IMR-90 (cell line): Measurements from ENCODE around the gene KIR2DL4. TPM values are rescaled to one million over a fixed set of nuclear protein-coding genes. Genes with fewer than 3 reads are reported as not detected.

ENCODE experiments used
- ATAC-seq: fragments of 200-7000 bp; cut with Tn5 transposase; 2 replicates; pipeline ENCODE4 v1.9.1; 2020; ENCODE audit warnings: low read depth, mild to moderate bottlenecking, moderate library complexity
- BruUV-seq: library from RNA; stranded (reverse); fragments of 400-500 nt; replicated peaks from 2 replicates; lab custom pipeline; 2021; lab: Mats Ljungman, UMichigan
- CTCF ChIA-PET: fragments of 300-600 bp; formaldehyde crosslinking; extraction: SDS; loops from one replicate; lab custom pipeline; 2021; ENCODE audit warnings: antibody characterized with exemption; lab: Yijun Ruan, JAX
- POLR2A ChIA-PET: fragments of 300-600 bp; sonication (Branson Sonifier 250); formaldehyde crosslinking; loops from one replicate; lab custom pipeline; 2022; ENCODE audit warnings: antibody characterized with exemption; ENCODE audit not compliant: unreplicated experiment; lab: Charles Lee
- DNase-seq: peaks from one replicate; pipeline ENCODE4 v3.0.0; 2013
- H2AFZ ChIP-seq: replicated peaks from 2 replicates; pipeline ENCODE3; 2013; ENCODE audit warnings: low read length, mild to moderate bottlenecking; ENCODE audit not compliant: poor library complexity
- H2AK5ac ChIP-seq: 2 replicates; pipeline ENCODE4 v1.6.1; 2013; ENCODE audit warnings: low read depth, low read length, inconsistent platforms
- H2AK9ac ChIP-seq: replicated peaks from 2 replicates; pipeline ENCODE3; 2013; ENCODE audit warnings: mild to moderate bottlenecking, low read depth, low read length, moderate library complexity; ENCODE audit not compliant: poor library complexity
- H2BK120ac ChIP-seq: 2 replicates; pipeline ENCODE4 v1.6.1; 2013; ENCODE audit warnings: low read depth, low read length, inconsistent platforms
- H2BK15ac ChIP-seq: 3 replicates; pipeline ENCODE4 v1.6.1; 2013; ENCODE audit warnings: low read depth, low read length, inconsistent platforms
- H2BK20ac ChIP-seq: 2 replicates; pipeline ENCODE4 v1.6.1; 2013; ENCODE audit warnings: low read depth, mild to moderate bottlenecking, inconsistent platforms, low read length, moderate library complexity
- H2BK5ac ChIP-seq: 2 replicates; pipeline ENCODE4 v1.6.1; 2013; ENCODE audit warnings: mild to moderate bottlenecking, low read depth, low read length, inconsistent platforms; ENCODE audit not compliant: poor library complexity, severe bottlenecking
- H3K14ac ChIP-seq: replicated peaks from 2 replicates; pipeline ENCODE4 v1.6.1; 2013; ENCODE audit warnings: low read depth, low read length, inconsistent platforms
- H3K18ac ChIP-seq: 2 replicates; pipeline ENCODE4 v1.6.1; 2013; ENCODE audit warnings: low read depth, low read length, control low read depth
- H3K23ac ChIP-seq: 2 replicates; pipeline ENCODE4 v1.6.1; 2013; ENCODE audit warnings: low read depth, low read length, inconsistent platforms
- H3K27ac ChIP-seq: 2 replicates; pipeline ENCODE4 v1.5.1; 2013; ENCODE audit warnings: mild to moderate bottlenecking, control low read depth, low read length; ENCODE audit not compliant: insufficient read depth
- H3K27me3 ChIP-seq: 2 replicates; pipeline ENCODE4 v1.6.1; 2013; ENCODE audit warnings: low read length; ENCODE audit not compliant: control insufficient read depth, insufficient read depth
- H3K36me3 ChIP-seq: 2 replicates; pipeline ENCODE4 v1.6.1; 2013; ENCODE audit warnings: low read length, mixed read lengths; ENCODE audit not compliant: control insufficient read depth, insufficient read depth
- H3K4ac ChIP-seq: 2 replicates; pipeline ENCODE4 v1.6.1; 2013; ENCODE audit warnings: low read depth, low read length, inconsistent platforms
- H3K4me1 ChIP-seq: 2 replicates; pipeline ENCODE4 v1.6.1; 2013; ENCODE audit warnings: low read length, mixed read lengths; ENCODE audit not compliant: control insufficient read depth, insufficient read depth
- H3K4me2 ChIP-seq: 2 replicates; pipeline ENCODE4 v1.6.1; 2013; ENCODE audit warnings: low read depth, mild to moderate bottlenecking, control low read depth, low read length, moderate library complexity
- H3K4me3 ChIP-seq: 2 replicates; pipeline ENCODE4 v1.5.1; 2013; ENCODE audit warnings: low read depth, mild to moderate bottlenecking, control low read depth, low read length, moderate library complexity; ENCODE audit not compliant: insufficient read depth
- H3K56ac ChIP-seq: 2 replicates; pipeline ENCODE4 v1.6.1; 2013; ENCODE audit warnings: low read length, inconsistent platforms; ENCODE audit not compliant: insufficient read depth; ENCODE audit errors: extremely low read depth
- H3K79me1 ChIP-seq, 2 experiments: 2 replicates each; pipeline ENCODE4 v1.6.1; 2013; ENCODE audit warnings: low read length in 2 of 2, inconsistent platforms in 1 of 2, low read depth in 1 of 2
- H3K9ac ChIP-seq: 2 replicates; pipeline ENCODE4 v1.6.1; 2013; ENCODE audit warnings: low read depth, low read length, control low read depth
- H3K9me1 ChIP-seq: 2 replicates; pipeline ENCODE4 v1.6.1; 2013; ENCODE audit warnings: low read length, inconsistent platforms; ENCODE audit not compliant: insufficient read depth
- H3K9me3 ChIP-seq: 2 replicates; pipeline ENCODE4 v1.6.1; 2013; ENCODE audit warnings: low read length; ENCODE audit not compliant: control insufficient read depth, insufficient read depth
- H4K20me1 ChIP-seq: 2 replicates; pipeline ENCODE4 v1.6.1; 2013; ENCODE audit warnings: low read length, inconsistent platforms; ENCODE audit not compliant: insufficient read depth
- H4K5ac ChIP-seq: 2 replicates; pipeline ENCODE4 v1.6.1; 2013; ENCODE audit warnings: mild to moderate bottlenecking, low read depth, low read length, control low read depth
- H4K8ac ChIP-seq, 2 experiments: 2 replicates each; pipeline ENCODE4 v1.6.1; 2013; ENCODE audit warnings: low read depth in 2 of 2, low read length in 2 of 2, control low read depth in 1 of 2, inconsistent platforms in 1 of 2
- H4K91ac ChIP-seq: 2 replicates; pipeline ENCODE4 v1.6.1; 2013; ENCODE audit warnings: low read depth, low read length, inconsistent platforms; ENCODE audit not compliant: insufficient read depth
- BHLHE40 ChIP-seq: fragments of 150-350 bp; IDR thresholded peaks from 2 replicates; pipeline ENCODE4 v1.6.1; 2016; ENCODE audit warnings: mild to moderate bottlenecking, low read depth, low read length
- CEBPB ChIP-seq: IDR thresholded peaks from 2 replicates; pipeline ENCODE4 v1.6.1; 2012; ENCODE audit warnings: low read depth, low read length, improper control_type of control experiment
- CTCF ChIP-seq: conservative IDR thresholded peaks from 2 replicates; pipeline ENCODE4 v1.5.1; 2012; ENCODE audit warnings: mild to moderate bottlenecking, low read depth, low read length, improper control_type of control experiment
- MAFK ChIP-seq: IDR thresholded peaks from 2 replicates; pipeline ENCODE4 v1.6.1; 2012; ENCODE audit warnings: low read depth, low read length, improper control_type of control experiment
- MXI1 ChIP-seq: IDR thresholded peaks from 2 replicates; pipeline ENCODE4 v1.6.1; 2012; ENCODE audit warnings: low read depth, mild to moderate bottlenecking, low read length, moderate library complexity, borderline replicate concordance
- NFE2L2 ChIP-seq: fragments of 150-350 bp; IDR thresholded peaks from 2 replicates; pipeline ENCODE4 v1.6.1; 2016; ENCODE audit warnings: low read depth, mild to moderate bottlenecking, low read length
- POLR2A ChIP-seq: IDR thresholded peaks from 2 replicates; pipeline ENCODE4 v1.6.1; 2012; ENCODE audit warnings: mild to moderate bottlenecking, low read depth, low read length
- RAD21 ChIP-seq: IDR thresholded peaks from 2 replicates; pipeline ENCODE4 v1.6.1; 2012; ENCODE audit warnings: low read length, improper control_type of control experiment
- RCOR1 ChIP-seq: IDR thresholded peaks from 2 replicates; pipeline ENCODE4 v1.6.1; 2012; ENCODE audit warnings: mild to moderate bottlenecking, low read length, improper control_type of control experiment; ENCODE audit not compliant: insufficient replicate concordance
- RFX5 ChIP-seq: IDR thresholded peaks from 2 replicates; pipeline ENCODE4 v1.8.0; 2012; ENCODE audit warnings: low read depth, mild to moderate bottlenecking, low read length, moderate library complexity
- SMC3 ChIP-seq: fragments of 150-350 bp; IDR thresholded peaks from 2 replicates; pipeline ENCODE4 v1.6.1; 2016; ENCODE audit warnings: low read depth, mild to moderate bottlenecking, antibody characterized with exemption, low read length, moderate library complexity
- USF2 ChIP-seq: fragments of 150-350 bp; IDR thresholded peaks from 2 replicates; pipeline ENCODE4 v1.6.1; 2017; ENCODE audit warnings: mild to moderate bottlenecking, antibody characterized with exemption, low read length, low read depth
- WGBS, 2 experiments: methylation state at CpG; one replicate each; pipeline versions ENCODE4 v1.1.5 to v1.1.7; 2013; ENCODE audit warnings: missing lambda C conversion rate in 2 of 2; ENCODE audit not compliant: insufficient read length in 1 of 2; ENCODE audit errors: extremely low coverage in 2 of 2; 5-methylcytosine and 5-hydroxymethylcytosine counted together
- dilution Hi-C: fragments of 300-500 bp; cut with HindIII; formaldehyde crosslinking; loops from one replicate; pipeline ENCODE4 v1.14.3; 2018; ENCODE audit warnings: low sequenced_read_pairs; ENCODE audit not compliant: unreplicated experiment
- in situ Hi-C: fragments of 300-500 bp; cut with MboI; formaldehyde crosslinking; loops from 3 replicates; pipeline ENCODE4 v1.14.3; 2019; ENCODE audit warnings: low sequenced_read_pairs, inconsistent platforms, mixed read lengths
- intact Hi-C: fragments of 100-400 bp; cut with micrococcal nuclease; formaldehyde crosslinking; loops from 2 replicates; pipeline ENCODE4 v1.10.0; 2022
- polyA plus RNA-seq, 3 experiments: library from polyadenylated mRNA; depleted of rRNA; stranded (reverse); fragments of >200 nt; gene quantifications; 2 replicates each; pipeline ENCODE4 v1.2.3, GENCODE V29; 2012; ENCODE audit warnings: low replicate concordance in 1 of 3
- total RNA-seq: library from RNA; depleted of rRNA; stranded (reverse); fragments of >200 nt; gene quantifications from 2 replicates; pipeline ENCODE4 v1.2.3, GENCODE V29; 2012
- TF ChIP-seq, protein P1 (sequence below): fragments of 150-350 bp; IDR thresholded peaks from 2 replicates; pipeline ENCODE4 v1.6.1; 2016; ENCODE audit warnings: low read depth, mild to moderate bottlenecking, low read length, moderate library complexity, borderline replicate concordance

The KIR2DL4 gene
- total and polyA plus RNA-seq, 2 of the 4 experiments (the other 2 are of a cell fraction), result not detected

DNA sequence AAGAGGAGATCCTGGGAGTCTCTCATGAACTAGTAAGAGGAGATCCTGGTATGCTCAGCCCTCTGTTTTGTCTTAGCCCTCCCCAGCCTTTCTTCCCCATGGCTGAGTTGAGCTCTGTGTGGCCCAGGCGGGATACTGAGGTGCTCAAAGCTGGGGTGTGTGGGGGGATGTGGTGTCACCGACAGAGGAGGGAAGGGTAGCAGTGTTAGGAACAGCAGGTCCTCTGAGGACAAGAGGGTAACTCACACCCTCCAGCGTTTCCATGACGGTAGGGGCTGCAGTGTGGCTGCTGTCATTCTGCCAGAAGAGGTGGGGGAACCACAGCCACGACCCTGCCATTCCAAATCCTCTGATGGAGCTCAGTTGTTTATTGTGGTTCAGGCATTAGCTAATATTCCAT is 691 bp downstream of the KIR2DL4 start:
- no peaks in the 10 kb centered on the region for H3K36me3 ChIP-seq
- H3K9me1 ChIP-seq, result no peaks in the 10 kb centered on the region
- BruUV-seq, result no TSS peak
- H2AFZ ChIP-seq, result no peak overlapping the region
- no peaks in the 10 kb centered on the region for H3K4me1 ChIP-seq
- WGBS, 2 experiments, result no CpG with 5 or more reads among the region's 5 CpGs
- ChIA-PET CTCF (no interaction called here), POLR2A (no interaction called here)
- H2AK5ac ChIP-seq, result no peak overlapping the region
- H3K4me3 ChIP-seq, result no peak overlapping the region
- no peak overlapping the region for H4K91ac ChIP-seq
- H3K9ac ChIP-seq, result no peak overlapping the region
- intact Hi-C loops (no loop called here), in situ Hi-C loops (no loop called here), dilution Hi-C loops (no loop called here)
- H3K56ac ChIP-seq, result no peak overlapping the region
- H3K23ac ChIP-seq, result no peak overlapping the region
- no peak overlapping the region for H3K27ac ChIP-seq
- H3K79me1 ChIP-seq, result no peaks in the 10 kb centered on the region
- no peak overlapping the region for H2BK20ac ChIP-seq
- H3K18ac ChIP-seq, result no peak overlapping the region
- no peak overlapping the region for H2BK120ac ChIP-seq
- H3K4ac ChIP-seq, result no peak overlapping the region
- H4K20me1 ChIP-seq, result no peaks in the 10 kb centered on the region
- no peak overlapping the region for H3K4me2 ChIP-seq
- no peak overlapping the region for H4K8ac ChIP-seq
- no peak for DNase-seq
- peaks cover 27% of the 10 kb centered on the region for H3K9me3 ChIP-seq
- no peak overlapping the region for H4K5ac ChIP-seq
- H2AK9ac ChIP-seq, result no peak overlapping the region
- no peak for ATAC-seq
- H3K14ac ChIP-seq, result no peak overlapping the region
- no peak for TF ChIP-seq CEBPB
- TF ChIP-seq RFX5, result no peak
- TF ChIP-seq CTCF, result no peak
- TF ChIP-seq RAD21, result no peak
- no peak for TF ChIP-seq BHLHE40
- TF ChIP-seq MAFK, result no peak
- TF ChIP-seq RCOR1, result no peak
- TF ChIP-seq, protein P1, sequence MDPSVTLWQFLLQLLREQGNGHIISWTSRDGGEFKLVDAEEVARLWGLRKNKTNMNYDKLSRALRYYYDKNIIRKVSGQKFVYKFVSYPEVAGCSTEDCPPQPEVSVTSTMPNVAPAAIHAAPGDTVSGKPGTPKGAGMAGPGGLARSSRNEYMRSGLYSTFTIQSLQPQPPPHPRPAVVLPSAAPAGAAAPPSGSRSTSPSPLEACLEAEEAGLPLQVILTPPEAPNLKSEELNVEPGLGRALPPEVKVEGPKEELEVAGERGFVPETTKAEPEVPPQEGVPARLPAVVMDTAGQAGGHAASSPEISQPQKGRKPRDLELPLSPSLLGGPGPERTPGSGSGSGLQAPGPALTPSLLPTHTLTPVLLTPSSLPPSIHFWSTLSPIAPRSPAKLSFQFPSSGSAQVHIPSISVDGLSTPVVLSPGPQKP, result no peak
- no peak for TF ChIP-seq NFE2L2
- no peak for TF ChIP-seq SMC3
- TF ChIP-seq POLR2A, result no peak
- no peak for TF ChIP-seq MXI1
- no peak for TF ChIP-seq USF2
- H2BK5ac ChIP-seq, result no peak overlapping the region
- H2BK15ac ChIP-seq, result no peak overlapping the region
- no peaks in the 10 kb centered on the region for H3K27me3 ChIP-seq
